Loucy (cell line): ENCODE results near the gene PHF20.
"Not testable (repeated sequence)": the region's sequence is repeated elsewhere in the genome, so short reads cannot be mapped to it uniquely, and the experiment has no call there.

ENCODE experiments used
- H2AFZ ChIP-seq: fragments of 200-600 bp; sonication (generic); 2 replicates; pipeline ENCODE4 v1.6.0; 2016; ENCODE audit warnings: antibody characterized with exemption, mild to moderate bottlenecking, low read length, moderate library complexity
- H3F3A ChIP-seq: fragments of 200-600 bp; 2 replicates; pipeline ENCODE4 v1.6.0; 2016; ENCODE audit warnings: antibody characterized with exemption, low read depth, mild to moderate bottlenecking
- H3K27me3 ChIP-seq: fragments of 200-600 bp; sonication (generic); 2 replicates; pipeline ENCODE4 v1.6.1; 2014; ENCODE audit warnings: low read length, mild to moderate bottlenecking; ENCODE audit not compliant: insufficient read depth, poor library complexity, severe bottlenecking
- H3K36me3 ChIP-seq: fragments of 200-600 bp; sonication (generic); 2 replicates; pipeline ENCODE4 v1.6.1; 2016; ENCODE audit warnings: low read length; ENCODE audit not compliant: insufficient read depth
- H3K4me1 ChIP-seq: fragments of 200-600 bp; sonication (generic); 2 replicates; pipeline ENCODE4 v1.5.1; 2014; ENCODE audit warnings: low read length, mild to moderate bottlenecking; ENCODE audit not compliant: insufficient read depth, poor library complexity, severe bottlenecking
- H3K4me2 ChIP-seq: fragments of 200-600 bp; sonication (generic); 2 replicates; pipeline ENCODE4 v1.6.0; 2014; ENCODE audit warnings: antibody characterized with exemption, low read length, low read depth, mild to moderate bottlenecking; ENCODE audit not compliant: poor library complexity, severe bottlenecking
- H3K4me3 ChIP-seq: fragments of 200-600 bp; sonication (generic); 2 replicates; pipeline ENCODE4 v1.5.1; 2014; ENCODE audit warnings: low read length, mild to moderate bottlenecking, mixed read lengths; ENCODE audit not compliant: poor library complexity, severe bottlenecking
- H3K79me2 ChIP-seq: fragments of 200-600 bp; sonication (generic); 2 replicates; pipeline ENCODE4 v1.6.1; 2014; ENCODE audit warnings: low read length; ENCODE audit not compliant: insufficient read depth
- H3K9ac ChIP-seq: fragments of 200-600 bp; sonication (generic); 2 replicates; pipeline ENCODE4 v1.6.0; 2014; ENCODE audit warnings: mild to moderate bottlenecking, low read depth, low read length, moderate library complexity; ENCODE audit not compliant: poor library complexity, severe bottlenecking
- H3K9me2 ChIP-seq: fragments of 200-600 bp; sonication (generic); replicated peaks from 2 replicates; pipeline ENCODE4 v1.6.1; 2016; ENCODE audit warnings: low read depth, low read length, mixed read lengths
- H3K9me3 ChIP-seq: fragments of 200-600 bp; sonication (generic); 2 replicates; pipeline ENCODE4 v1.6.1; 2014; ENCODE audit warnings: mild to moderate bottlenecking, antibody characterized with exemption, low read length, low read depth; ENCODE audit not compliant: insufficient read depth
- H4K20me1 ChIP-seq: fragments of 200-600 bp; sonication (generic); 2 replicates; pipeline ENCODE4 v1.6.0; 2014; ENCODE audit warnings: antibody characterized with exemption, low read length, mild to moderate bottlenecking; ENCODE audit not compliant: insufficient read depth, poor library complexity, severe bottlenecking
- CTCF ChIP-seq: fragments of 200-600 bp; sonication (generic); conservative IDR thresholded peaks from 2 replicates; pipeline ENCODE4 v1.5.1; 2014; ENCODE audit warnings: mild to moderate bottlenecking, antibody characterized with exemption, low read length
- EZH2phosphoT487 ChIP-seq: fragments of 200-600 bp; IDR thresholded peaks from 2 replicates; pipeline ENCODE4 v1.6.1; 2018; ENCODE audit warnings: antibody characterized with exemption, mild to moderate bottlenecking, moderate library complexity, borderline replicate concordance

Gene PHF20

GRCh38 chr20:35891375-35891774 lies 119.6 kb downstream of the PHF20 start:
- Histone ChIP-seq H3K36me3 (no peaks in the 10 kb centered on the region; the same call in 1 of the 2 replicates), H3K79me2 (no peaks in the 10 kb centered on the region), H3F3A (no peaks in the 10 kb centered on the region), H4K20me1 (no peaks in the 10 kb centered on the region), H3K4me3 (no peak overlapping the region), H3K4me2 (no peak overlapping the region), H3K9me3 (no peaks in the 10 kb centered on the region), H3K27me3 (no peaks in the 10 kb centered on the region), H3K9ac (no peak overlapping the region), H2AFZ (no peak overlapping the region), H3K4me1 (no peaks in the 10 kb centered on the region), H3K9me2 (no peaks in the 10 kb centered on the region)
- TF ChIP-seq CTCF (no peak), EZH2phosphoT487 (no peak)

GRCh38 chr20:35892871-35893270 lies 121.1 kb downstream of the PHF20 start:
- Histone ChIP-seq H3K4me3 (no peak overlapping the region), H2AFZ (no peak overlapping the region), H3K9me2 (no peaks in the 10 kb centered on the region), H3K36me3 (no peaks in the 10 kb centered on the region; the same call in 1 of the 2 replicates), H3K27me3 (no peaks in the 10 kb centered on the region), H3K9me3 (no peaks in the 10 kb centered on the region), H4K20me1 (no peaks in the 10 kb centered on the region), H3K9ac (no peak overlapping the region), H3F3A (no peaks in the 10 kb centered on the region), H3K4me2 (no peak overlapping the region), H3K79me2 (no peaks in the 10 kb centered on the region), H3K4me1 (no peaks in the 10 kb centered on the region)
- no peak for TF ChIP-seq CTCF
- no peak for TF ChIP-seq EZH2phosphoT487

- no peak overlapping the region for H3K9ac ChIP-seq
- H3K4me3 ChIP-seq = no peak overlapping the region
- H2AFZ ChIP-seq = no peak overlapping the region
- H3K4me1 ChIP-seq = no peaks in the 10 kb centered on the region
- no peaks in the 10 kb centered on the region for H3K9me3 ChIP-seq
- no peaks in the 10 kb centered on the region; the same call in 1 of the 2 replicates for H3K36me3 ChIP-seq
- H3K79me2 ChIP-seq = no peaks in the 10 kb centered on the region
- no peaks in the 10 kb centered on the region for H3F3A ChIP-seq
- H4K20me1 ChIP-seq = no peaks in the 10 kb centered on the region
- no peaks in the 10 kb centered on the region for H3K9me2 ChIP-seq
- TF ChIP-seq CTCF = no peak
- TF ChIP-seq EZH2phosphoT487 = no peak
- H3K4me2 ChIP-seq = no peak overlapping the region
- no peaks in the 10 kb centered on the region for H3K27me3 ChIP-seq
Observed at GRCh38 chr20:35893942-35894341, 122.1 kb downstream of the PHF20 start.

- H3K4me2 ChIP-seq, H3K4me3 ChIP-seq: not testable (repeated sequence)
Observed at GRCh38 chr20:35895516-35895915, 123.7 kb downstream of the PHF20 start.

More at GRCh38 chr20:35895516-35895915, 123.7 kb downstream of the PHF20 start:
- H3K9me2 ChIP-seq, H4K20me1 ChIP-seq, H3K27me3 ChIP-seq, H3K9ac ChIP-seq, H3K36me3 ChIP-seq, H3K9me3 ChIP-seq, H2AFZ ChIP-seq, H3F3A ChIP-seq, H3K4me1 ChIP-seq, H3K79me2 ChIP-seq: not testable (repeated sequence)
